Activated CD4-positive, alpha-beta memory T cell treated with anti-CD3 and anti-CD28 coated beads for 36 hours (primary cell): ENCODE results near the gene PRR35. TPM values are rescaled to one million over a fixed set of nuclear protein-coding genes. Genes with fewer than 3 reads are reported as not detected.
"Not testable (repeated sequence)": the region's sequence is repeated elsewhere in the genome, so short reads cannot be mapped to it uniquely, and the experiment has no call there.

Experiments used
- CTCF ChIA-PET: fragments of 350-600 bp; sonication (Branson Sonifier 250); formaldehyde crosslinking; loops from one replicate; lab custom pipeline; 2021; ENCODE audit warnings: antibody characterized with exemption, inconsistent platforms; lab: Charles Lee
- POLR2A ChIA-PET: fragments of 350-600 bp; sonication (Branson Sonifier 250); formaldehyde crosslinking; loops from one replicate; lab custom pipeline; 2021; ENCODE audit warnings: antibody characterized with exemption; lab: Charles Lee
- DNase-seq: peaks from one replicate; pipeline ENCODE4 v3.0.0-alpha.2; 2020
- H3K27ac Mint-ChIP-seq: one replicate; pipeline ENCODE4 v1.8.0; 2021; ENCODE audit warnings: mixed read lengths
- H3K27me3 Mint-ChIP-seq: one replicate; pipeline ENCODE4 v1.8.0; 2021; ENCODE audit warnings: mixed read lengths
- H3K36me3 Mint-ChIP-seq: one replicate; pipeline ENCODE4 v1.8.0; 2021; ENCODE audit warnings: mixed read lengths
- H3K4me1 Mint-ChIP-seq: one replicate; pipeline ENCODE4 v1.8.0; 2021; ENCODE audit warnings: low read depth, mixed read lengths
- H3K4me3 Mint-ChIP-seq: one replicate; pipeline ENCODE4 v1.8.0; 2021; ENCODE audit warnings: mild to moderate bottlenecking, mixed read lengths
- H3K9me3 Mint-ChIP-seq: one replicate; pipeline ENCODE4 v1.8.0; 2021; ENCODE audit warnings: mixed read lengths
- intact Hi-C: fragments of 100-400 bp; cut with micrococcal nuclease; formaldehyde crosslinking; loops from one replicate; pipeline ENCODE4 v1.15.1; 2023
- total RNA-seq, 2 experiments: library from RNA; stranded (reverse); gene quantifications; one replicate each; pipeline ENCODE4 v1.2.3, GENCODE V29; 2021

The PRR35 gene
- total RNA-seq, 2 experiments from 2014 or later, result not detected

DNA sequence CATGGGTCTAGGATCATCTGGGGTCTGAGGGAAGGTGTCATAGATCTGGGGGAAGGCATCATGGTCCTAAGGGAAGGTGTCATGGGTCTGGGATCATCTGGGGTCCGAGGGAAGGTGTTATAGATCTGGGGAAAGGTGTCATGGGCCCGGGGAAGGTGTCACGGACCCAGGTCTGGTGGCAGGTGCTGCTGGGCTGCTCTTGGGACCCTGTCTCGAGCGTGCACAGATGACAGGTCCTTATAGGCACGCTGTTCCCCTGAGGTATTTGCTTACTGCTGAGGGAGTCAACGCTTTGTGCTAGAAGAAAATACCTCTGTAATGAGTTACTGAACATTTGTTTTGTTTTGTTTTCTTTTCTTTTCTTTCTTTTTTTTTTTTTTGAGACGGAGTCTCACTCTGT is 31.0 kb downstream of the PRR35 start:
- H3K4me1 Mint-ChIP-seq, result peaks cover 30% of the 10 kb centered on the region
- H3K9me3 Mint-ChIP-seq, result no peaks in the 10 kb centered on the region
- H3K27ac Mint-ChIP-seq, result no peak overlapping the region
- ChIA-PET CTCF (no interaction called here), POLR2A (no interaction called here)
- DNase-seq, result no peak
- peak overlapping the region; percentile 78 for H3K4me3 Mint-ChIP-seq
- peaks cover 8% of the 10 kb centered on the region for H3K36me3 Mint-ChIP-seq
- H3K27me3 Mint-ChIP-seq, result no peaks in the 10 kb centered on the region
- intact Hi-C loops, result no loop called here

DNA sequence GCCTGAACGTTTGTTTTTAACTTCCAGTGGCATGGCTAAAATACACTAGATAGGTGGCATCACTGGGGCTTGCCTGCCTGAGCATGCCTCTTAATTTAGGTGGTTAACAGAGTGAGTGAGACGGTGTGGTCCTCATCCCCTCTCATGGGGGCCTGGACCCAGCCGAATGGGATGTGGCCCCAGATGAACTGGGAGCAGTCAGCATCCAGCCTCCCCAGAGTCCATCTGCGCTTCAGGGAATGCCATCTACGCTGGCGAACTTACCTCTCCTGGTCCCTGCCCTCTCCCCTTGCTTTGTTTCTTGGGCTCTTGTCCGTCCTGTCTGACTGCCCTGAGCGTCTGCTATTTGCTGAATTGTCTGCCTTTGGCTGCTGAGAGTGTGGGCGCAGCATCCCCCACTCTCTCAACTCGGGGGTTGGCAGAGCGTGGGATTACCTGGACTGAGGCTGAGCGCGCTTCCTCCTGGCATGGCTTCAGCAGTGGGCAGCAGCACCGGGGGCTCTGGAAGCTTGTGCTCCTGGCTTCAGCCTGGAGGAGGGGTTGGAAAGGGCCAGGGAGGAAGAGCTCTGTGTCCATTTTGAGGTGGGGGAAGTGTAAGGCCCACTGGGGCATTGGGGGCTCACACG is 31.8 kb downstream of the PRR35 start:
- ChIA-PET CTCF (interaction anchor here (1.2 to 1.4 kb wide), 2 partner anchors 44 to 77 kb away, joined by 3 to 5 read pairs; partner anchors contain the start of gene METTL26), POLR2A (no interaction called here)
- Mint-ChIP-seq H3K27me3 (no peaks in the 10 kb centered on the region), H3K9me3 (no peaks in the 10 kb centered on the region), H3K27ac (no peak overlapping the region), H3K4me3 (no peak overlapping the region), H3K36me3 (peaks cover 14% of the 10 kb centered on the region), H3K4me1 (peaks cover 30% of the 10 kb centered on the region)
- no peak for DNase-seq
- intact Hi-C loops, result no loop called here

DNA sequence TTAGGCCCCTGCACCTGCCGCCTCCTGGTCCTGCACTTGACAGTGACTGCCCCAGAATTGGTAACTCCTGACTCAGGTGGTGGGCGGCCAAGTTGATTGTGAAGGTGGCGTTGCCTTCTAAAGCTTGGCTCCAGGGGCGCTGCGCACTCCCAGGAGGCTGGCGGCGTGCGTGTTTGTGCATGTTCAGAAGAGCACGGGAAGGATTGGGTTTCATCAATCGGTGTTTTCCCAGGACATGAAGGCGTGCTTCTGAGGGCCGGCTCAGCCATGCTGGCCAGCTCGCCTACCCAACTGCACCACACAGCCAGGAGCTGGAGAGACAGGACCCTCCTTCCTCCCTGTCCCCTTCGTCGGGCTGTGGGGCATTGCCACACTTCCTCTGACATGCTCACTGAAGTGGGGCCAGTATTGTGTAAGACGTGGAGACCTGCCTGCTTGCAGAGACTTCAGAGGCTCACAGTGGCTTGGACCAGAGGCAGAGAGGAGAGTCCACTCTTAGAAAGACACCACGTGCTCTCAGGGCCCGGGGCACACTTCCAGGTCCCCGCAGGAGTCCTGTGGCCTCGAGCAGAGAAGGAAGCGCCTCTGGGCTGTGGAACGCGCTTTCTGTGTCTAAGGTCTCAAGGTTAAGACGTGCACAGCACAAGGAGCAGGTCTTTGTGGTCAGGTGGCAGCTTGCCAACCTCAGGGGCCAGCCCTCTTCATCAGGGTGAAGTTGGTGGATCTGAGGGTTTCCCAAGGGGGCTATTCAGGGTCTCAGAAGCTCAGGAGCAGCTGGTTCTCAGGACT is 32.5 kb downstream of the PRR35 start:
- Mint-ChIP-seq H3K27ac (no peak overlapping the region), H3K4me1 (peaks cover 25% of the 10 kb centered on the region), H3K9me3 (no peaks in the 10 kb centered on the region), H3K4me3 (no peak overlapping the region), H3K36me3 (peaks cover 11% of the 10 kb centered on the region), H3K27me3 (no peaks in the 10 kb centered on the region)
- ChIA-PET POLR2A (no interaction called here), CTCF (interaction anchor here (0.8 to 1.4 kb wide), 4 partner anchors 44 to 165 kb away, joined by 3 to 5 read pairs (median 4); partner anchors contain the start of gene METTL26)
- intact Hi-C loops, result no loop called here
- DNase-seq, result no peak

DNA sequence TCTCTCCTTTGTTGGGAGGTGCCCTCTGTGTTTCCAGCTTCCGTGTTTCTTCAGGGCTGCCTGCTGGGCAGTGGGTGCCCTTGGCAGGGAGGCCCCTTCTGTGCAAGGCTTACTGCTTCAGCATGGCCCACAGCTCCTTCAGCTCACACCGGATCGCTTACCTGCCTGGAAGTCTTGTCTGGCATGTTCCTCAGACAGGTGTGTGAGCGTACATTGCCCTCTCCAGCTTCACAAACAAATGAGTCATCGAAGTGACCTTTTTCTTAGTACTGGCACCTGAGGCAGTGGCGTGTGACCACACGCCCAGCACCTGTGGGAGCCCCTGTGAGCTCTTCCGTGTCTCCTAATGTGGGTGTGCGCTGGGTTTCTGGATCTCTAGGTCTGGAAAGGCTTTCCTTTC is 33.2 kb downstream of the PRR35 start:
- ChIA-PET POLR2A (no interaction called here), CTCF (interaction anchor here (0.8 to 1.4 kb wide), 4 partner anchors 43 to 166 kb away, joined by 3 to 5 read pairs (median 4); partner anchors contain the start of gene METTL26)
- intact Hi-C loops, result no loop called here

DNA sequence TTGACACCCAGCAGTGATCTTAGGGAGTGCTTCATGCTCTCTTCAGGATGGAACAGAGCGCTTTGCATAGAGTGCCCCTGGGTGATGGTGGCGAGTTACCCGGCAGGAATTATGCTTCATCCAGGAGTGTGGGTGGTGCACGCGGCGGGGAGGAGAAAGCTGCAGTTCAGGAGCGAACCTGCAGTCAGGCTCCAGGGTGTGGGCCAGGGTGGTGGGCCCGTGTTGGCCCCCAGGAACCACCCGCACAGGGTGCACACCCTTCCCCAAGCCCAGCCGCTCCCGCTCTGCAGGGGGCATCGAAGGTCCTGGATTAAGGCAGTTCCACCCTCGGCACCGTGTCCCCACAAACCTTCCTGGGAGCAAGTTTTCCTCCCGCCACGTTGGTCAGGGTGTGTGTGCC is 33.6 kb downstream of the PRR35 start:
- no peak for DNase-seq
- Mint-ChIP-seq H3K27ac (no peak overlapping the region), H3K36me3 (peaks cover 7% of the 10 kb centered on the region), H3K4me3 (no peak overlapping the region), H3K4me1 (peaks cover 20% of the 10 kb centered on the region), H3K9me3 (no peaks in the 10 kb centered on the region), H3K27me3 (no peaks in the 10 kb centered on the region)
- intact Hi-C loops, result no loop called here
- ChIA-PET POLR2A (no interaction called here), CTCF (no interaction called here)

More for the DNA sequence above, 33.2 kb downstream of the PRR35 start:
- no peak overlapping the region for H3K4me3 Mint-ChIP-seq
- H3K9me3 Mint-ChIP-seq, result no peaks in the 10 kb centered on the region
- H3K4me1 Mint-ChIP-seq, result peaks cover 20% of the 10 kb centered on the region
- H3K36me3 Mint-ChIP-seq, result peaks cover 9% of the 10 kb centered on the region
- no peak for DNase-seq
- H3K27me3 Mint-ChIP-seq, result no peaks in the 10 kb centered on the region
- H3K27ac Mint-ChIP-seq, result peak overlapping the region; percentile 18

DNA sequence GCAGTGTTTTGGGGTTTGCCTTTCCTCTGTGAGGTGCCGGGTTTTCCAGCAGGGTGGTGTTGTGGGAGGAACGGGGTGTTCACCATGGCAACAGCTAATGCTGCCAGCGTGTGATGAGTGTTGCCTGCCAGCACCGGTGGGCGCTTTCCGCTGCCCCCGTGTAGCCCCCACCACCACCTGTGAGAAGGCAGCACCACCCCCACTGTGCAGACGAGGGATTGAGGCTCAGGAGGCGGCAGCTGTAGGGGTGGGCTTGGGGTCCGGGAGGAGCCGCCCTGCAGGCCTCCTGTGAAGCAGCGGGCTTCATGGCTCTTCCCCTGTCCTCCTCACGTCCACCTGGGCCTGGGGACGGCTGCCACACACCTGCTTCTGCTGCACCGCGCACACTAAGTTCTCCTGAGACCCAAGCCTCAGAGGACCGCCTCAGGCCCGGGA is 34.9 kb downstream of the PRR35 start:
- Mint-ChIP-seq H3K4me1 (peaks cover 20% of the 10 kb centered on the region), H3K27me3 (no peaks in the 10 kb centered on the region), H3K36me3 (peaks cover 10% of the 10 kb centered on the region), H3K9me3 (no peaks in the 10 kb centered on the region), H3K27ac (no peak overlapping the region), H3K4me3 (no peak overlapping the region)
- intact Hi-C loops, result no loop called here
- POLR2A ChIA-PET, result no interaction called here
- DNase-seq, result no peak
- CTCF ChIA-PET, result no interaction called here

DNA sequence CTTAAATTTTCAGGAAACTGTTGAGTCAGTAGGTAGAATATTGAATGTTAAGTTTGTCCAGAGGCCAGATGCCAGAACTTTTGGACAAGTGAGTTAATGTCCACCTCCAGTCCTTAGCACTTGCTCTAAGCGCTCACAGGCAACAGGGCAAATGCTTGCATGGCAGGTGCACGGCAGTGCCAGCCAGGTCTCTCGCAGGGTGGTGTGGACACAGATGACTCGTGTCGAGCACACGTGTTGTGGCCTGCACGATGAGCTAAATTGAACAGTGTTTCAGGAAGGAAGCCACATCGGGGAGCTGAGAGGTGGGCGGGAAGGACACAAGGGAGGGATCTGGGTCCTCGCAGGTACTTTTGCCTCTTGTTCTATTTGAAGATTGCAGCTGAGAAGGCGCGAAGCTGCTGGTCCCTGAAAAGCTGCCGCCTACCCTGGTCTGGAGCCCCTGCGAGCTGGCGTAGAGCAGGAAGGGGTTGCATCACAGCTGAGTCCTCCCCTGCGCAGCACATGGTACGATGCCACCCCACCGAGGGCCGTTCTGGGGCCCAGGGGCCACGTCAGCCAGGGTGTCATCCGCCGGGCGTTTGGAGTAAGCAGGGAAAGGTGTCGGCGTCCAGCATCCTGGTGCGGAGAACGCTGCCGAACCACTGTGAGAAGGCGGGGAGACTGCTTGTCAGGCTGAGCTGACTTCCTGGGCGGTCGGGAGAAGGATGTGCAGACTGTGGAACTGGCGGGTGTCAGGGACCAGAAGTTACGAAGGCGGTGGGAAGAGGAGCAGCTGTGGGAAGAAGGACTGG is 35.9 kb downstream of the PRR35 start:
- H3K27me3 Mint-ChIP-seq, result no peaks in the 10 kb centered on the region
- no peaks in the 10 kb centered on the region for H3K9me3 Mint-ChIP-seq
- H3K27ac Mint-ChIP-seq, result no peak overlapping the region
- DNase-seq, result no peak
- H3K4me3 Mint-ChIP-seq, result no peak overlapping the region
- peaks cover 14% of the 10 kb centered on the region for H3K4me1 Mint-ChIP-seq
- intact Hi-C loops, result no loop called here
- ChIA-PET CTCF (no interaction called here), POLR2A (no interaction called here)
- peaks cover 10% of the 10 kb centered on the region for H3K36me3 Mint-ChIP-seq

DNA sequence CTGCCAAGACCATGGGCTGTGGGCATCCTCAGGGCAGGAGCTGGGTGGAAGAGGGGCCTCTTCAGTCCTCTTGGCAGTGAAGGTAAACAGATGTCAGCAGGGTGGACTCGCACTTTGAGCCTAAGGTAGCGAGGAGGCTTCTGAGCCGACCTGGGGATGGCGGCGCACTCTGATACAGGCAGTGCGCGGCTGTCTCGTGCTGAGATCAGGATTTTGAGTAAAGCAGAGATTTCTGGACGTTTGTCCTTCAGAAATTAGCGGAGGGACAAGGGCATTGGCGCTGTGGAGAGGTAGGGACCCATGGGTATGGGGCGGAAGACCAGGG is 36.5 kb downstream of the PRR35 start:
- no peak overlapping the region for H3K4me3 Mint-ChIP-seq
- no peak overlapping the region for H3K27ac Mint-ChIP-seq
- H3K27me3 Mint-ChIP-seq, result no peaks in the 10 kb centered on the region
- ChIA-PET CTCF (no interaction called here), POLR2A (no interaction called here)
- no peak for DNase-seq
- no peaks in the 10 kb centered on the region for H3K9me3 Mint-ChIP-seq
- peaks cover 12% of the 10 kb centered on the region for H3K4me1 Mint-ChIP-seq
- intact Hi-C loops, result no loop called here
- H3K36me3 Mint-ChIP-seq, result peaks cover 10% of the 10 kb centered on the region

DNA sequence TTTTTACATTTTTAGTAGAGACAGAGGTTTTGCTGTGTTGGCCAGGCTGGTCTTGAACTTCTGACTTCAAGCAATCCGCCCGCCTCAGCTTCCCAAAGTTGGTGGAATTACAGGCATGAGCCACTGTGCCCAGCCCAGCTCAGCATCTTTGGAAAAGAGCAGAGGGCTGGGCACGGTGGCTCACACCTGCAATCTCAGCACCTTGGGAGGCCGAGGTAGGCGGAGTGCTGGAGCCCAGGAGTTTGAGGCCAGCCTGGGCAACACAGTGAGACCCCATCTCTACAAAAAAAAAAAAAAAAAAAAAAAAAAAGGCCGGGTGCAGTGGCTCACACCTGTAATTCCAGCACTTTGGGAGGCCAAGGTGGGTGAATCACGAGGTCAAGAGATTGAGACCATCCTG is 37.5 kb downstream of the PRR35 start:
- intact Hi-C loops, H3K27me3 Mint-ChIP-seq, CTCF ChIA-PET, H3K4me1 Mint-ChIP-seq, H3K27ac Mint-ChIP-seq, H3K4me3 Mint-ChIP-seq, DNase-seq, H3K9me3 Mint-ChIP-seq, POLR2A ChIA-PET, H3K36me3 Mint-ChIP-seq: not testable (repeated sequence)

DNA sequence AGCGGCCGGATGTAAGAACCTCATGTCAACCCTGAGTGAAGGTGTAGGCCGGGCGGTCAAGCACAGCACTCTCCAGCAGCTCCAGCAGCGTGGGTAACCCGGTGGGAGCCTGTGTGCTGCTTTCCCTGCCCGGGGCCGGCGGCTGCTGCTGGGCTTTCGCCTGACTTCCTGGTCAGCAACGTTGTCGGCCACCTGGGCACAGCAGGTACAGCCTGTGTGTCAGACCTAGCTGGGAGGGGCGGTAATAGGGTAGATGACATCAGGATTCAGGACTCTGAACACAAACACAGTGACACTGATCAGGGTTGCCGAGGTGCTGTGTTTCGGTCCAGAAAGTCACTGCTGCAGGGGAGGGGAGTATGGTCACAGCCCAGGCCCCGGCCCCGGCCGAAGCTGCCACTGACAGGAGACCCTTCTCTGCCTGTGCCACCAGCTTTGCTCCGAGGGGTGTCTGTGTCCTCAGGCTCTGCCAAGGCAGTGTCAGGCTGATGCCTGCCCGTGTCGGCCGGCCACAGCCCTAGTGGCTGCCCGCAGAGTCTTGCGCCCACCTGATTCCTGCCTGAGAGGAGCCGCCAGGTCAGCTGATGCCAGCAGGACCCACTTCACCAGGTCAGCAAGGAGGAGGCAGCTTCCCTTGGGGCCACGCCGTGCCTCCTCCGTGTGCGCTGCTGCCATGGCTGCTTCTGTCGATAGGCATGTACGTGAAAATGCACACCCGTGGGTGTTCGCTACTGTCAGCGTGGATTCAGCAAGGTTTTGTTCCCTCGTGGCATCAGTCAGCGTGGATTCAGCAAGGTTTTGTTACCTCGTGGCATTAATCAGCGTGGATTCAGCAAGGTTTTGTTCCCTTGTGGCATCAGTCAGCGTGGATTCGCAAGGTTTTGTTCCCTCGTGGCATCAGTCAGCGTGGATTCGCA is 38.9 kb downstream of the PRR35 start:
- no peak for DNase-seq
- Mint-ChIP-seq H3K27ac (no peak overlapping the region), H3K27me3 (no peaks in the 10 kb centered on the region), H3K9me3 (no peaks in the 10 kb centered on the region), H3K4me3 (no peak overlapping the region), H3K36me3 (peaks cover 11% of the 10 kb centered on the region), H3K4me1 (peaks cover 5% of the 10 kb centered on the region)
- ChIA-PET POLR2A (no interaction called here), CTCF (no interaction called here)
- intact Hi-C loops, result no loop called here

DNA sequence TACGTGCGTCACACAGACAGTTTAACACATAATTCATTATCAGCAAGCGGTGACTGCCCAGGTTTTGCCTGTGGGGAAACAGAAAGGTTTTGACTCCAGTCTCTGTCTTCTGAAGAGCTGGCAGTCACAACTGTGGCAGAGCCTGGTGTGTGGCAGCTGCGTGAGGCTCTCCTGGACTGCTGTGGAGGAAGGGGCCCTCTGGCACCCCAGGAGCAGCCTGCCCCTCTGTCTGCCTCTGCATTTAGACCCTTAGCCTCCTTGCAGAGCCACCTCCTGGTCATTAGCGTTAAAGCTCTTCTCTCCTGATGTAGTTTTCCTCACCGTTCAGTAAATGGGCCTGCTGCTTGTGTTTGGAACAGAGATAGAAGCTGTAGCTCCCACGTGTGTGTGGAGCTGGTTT is 40.6 kb downstream of the PRR35 start:
- peaks cover 11% of the 10 kb centered on the region for H3K36me3 Mint-ChIP-seq
- H3K9me3 Mint-ChIP-seq, result no peaks in the 10 kb centered on the region
- POLR2A ChIA-PET, result no interaction called here
- H3K4me3 Mint-ChIP-seq, result no peak overlapping the region
- no peak overlapping the region for H3K27ac Mint-ChIP-seq
- no peak for DNase-seq
- H3K27me3 Mint-ChIP-seq, result no peaks in the 10 kb centered on the region
- H3K4me1 Mint-ChIP-seq, result peaks cover 5% of the 10 kb centered on the region
- CTCF ChIA-PET, result interaction anchor here (0.6 to 1.6 kb wide), 3 partner anchors 9 to 816 kb away, joined by 4 to 8 read pairs (median 4); no protein-coding TSS in a partner anchor
- intact Hi-C loops, result no loop called here
